Stimulated activated CD8-positive, alpha-beta memory T cell treated with anti-CD3 and anti-CD28 coated beads, Interleukin-15, amount 100 ng/mL, for 1 hour (primary cell): ENCODE measurements around the gene SLC17A3.

Experiments used
- DNase-seq: peaks from one replicate; pipeline ENCODE4 v3.0.0-alpha.2; 2020; ENCODE audit warnings: low read depth

Gene SLC17A3

GRCh38 chr6:25889877-25890853 lies 16.1 kb upstream of the SLC17A3 start:
- DNase-seq: no peak

DNA sequence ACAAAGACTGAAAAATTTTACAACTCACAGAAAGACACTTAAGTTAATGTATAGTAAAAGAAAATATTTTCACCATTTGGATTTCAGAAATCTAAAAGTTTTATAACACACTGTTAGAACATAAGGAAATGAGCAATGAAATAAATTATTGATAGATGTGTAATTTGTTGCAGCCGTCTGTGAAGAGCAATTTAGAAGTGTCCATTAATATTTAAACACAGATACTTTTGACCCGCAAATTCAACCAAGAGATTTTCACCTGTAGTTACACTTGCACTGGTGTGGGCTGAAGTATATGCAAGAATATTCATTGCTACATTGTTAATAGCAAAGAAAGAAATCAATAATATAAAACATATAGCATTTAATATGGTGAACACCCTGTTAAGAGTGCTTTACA lies 14.6 kb upstream of the SLC17A3 start:
- no peak for DNase-seq

- DNase-seq: no peak
These were observed 12.0 kb upstream of the SLC17A3 start for GRCh38 chr6:25886066-25886465.

DNA sequence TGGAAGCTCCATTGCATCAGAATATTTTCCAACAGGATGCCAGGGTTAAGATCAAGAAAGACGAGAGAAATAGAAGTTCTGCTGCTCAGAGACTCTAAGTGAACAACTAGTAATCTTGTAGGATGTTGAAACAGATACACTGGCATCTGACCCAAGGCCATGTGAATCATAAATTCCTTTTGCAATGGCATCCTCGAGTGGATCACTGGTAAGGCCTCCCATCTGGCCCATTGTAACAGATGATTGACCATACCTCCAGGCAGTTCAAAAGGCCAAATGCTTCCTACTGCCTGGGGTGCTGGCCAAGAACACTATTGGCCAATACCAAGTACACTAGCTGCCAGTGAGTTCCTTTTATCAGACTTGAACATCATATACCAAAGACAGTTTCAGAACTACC lies 9.9 kb upstream of the SLC17A3 start:
- DNase-seq: no peak

GRCh38 chr6:25883536-25883935 lies 9.5 kb upstream of the SLC17A3 start:
- DNase-seq: no peak

- DNase-seq: no peak
These were observed 8.0 kb upstream of the SLC17A3 start for GRCh38 chr6:25882051-25882496.

DNA sequence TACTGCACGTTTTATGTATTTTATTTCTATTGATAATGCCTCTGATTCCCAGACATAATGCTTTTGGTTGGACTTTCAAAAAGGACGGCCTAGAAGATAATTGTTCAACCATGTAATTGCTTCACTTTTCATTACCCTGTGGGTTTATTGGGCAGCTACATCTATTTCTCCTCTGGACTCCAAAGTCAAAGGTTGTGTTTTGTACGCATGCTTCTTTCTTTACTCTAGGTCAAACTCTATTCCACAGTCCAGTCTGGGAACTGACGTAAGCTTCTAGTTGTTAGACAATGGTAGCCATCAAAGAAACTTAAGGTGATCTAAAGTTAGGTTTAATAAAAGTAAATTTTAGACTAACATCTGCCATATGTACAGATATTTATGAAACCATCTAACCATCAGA lies 6.6 kb upstream of the SLC17A3 start:
- no peak for DNase-seq

GRCh38 chr6:25878721-25879322 lies 4.8 kb upstream of the SLC17A3 start:
- DNase-seq: no peak

GRCh38 chr6:25875926-25876602 lies 2.0 kb upstream of the SLC17A3 start:
- no peak for DNase-seq

GRCh38 chr6:25875563-25875905 lies 1.5 kb upstream of the SLC17A3 start:
- no peak for DNase-seq

DNA sequence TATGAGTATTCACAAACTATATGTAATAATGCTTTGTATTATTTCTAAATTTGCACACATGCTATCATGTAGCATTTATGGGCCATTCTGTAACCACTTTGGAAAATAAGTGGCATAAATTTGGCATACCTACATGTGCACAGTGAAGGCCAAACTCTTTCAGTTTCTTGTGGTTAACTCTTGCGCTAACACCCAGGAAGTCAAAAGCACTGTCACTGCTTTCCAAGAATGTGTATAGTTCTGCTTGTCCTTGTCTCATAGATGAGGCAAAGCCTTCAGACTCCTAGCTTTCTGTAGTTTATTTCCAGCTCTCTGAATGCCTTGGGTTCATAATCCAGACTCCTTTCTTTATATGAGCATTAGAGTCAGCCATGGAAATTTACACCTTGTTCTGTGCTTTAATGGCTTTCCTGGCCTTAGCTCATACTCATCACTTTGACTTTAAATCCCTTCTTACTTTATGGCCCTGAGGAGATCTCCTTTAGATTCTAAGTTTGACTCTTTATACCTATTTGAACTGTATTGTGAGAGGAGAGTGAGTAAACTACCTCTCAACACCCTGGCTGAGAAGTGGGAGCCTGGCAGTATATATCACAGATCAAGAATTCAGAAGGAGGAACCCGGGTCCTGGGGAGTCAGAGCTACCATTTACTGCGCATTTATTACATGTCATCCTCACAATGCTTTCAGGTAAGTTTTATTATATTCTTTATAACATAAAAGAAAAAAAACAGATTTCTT lies 949 bp upstream of the SLC17A3 start:
- DNase-seq: no peak

GRCh38 chr6:25872814-25873213 lies 1.2 kb downstream of the SLC17A3 start:
- DNase-seq: no peak

DNA sequence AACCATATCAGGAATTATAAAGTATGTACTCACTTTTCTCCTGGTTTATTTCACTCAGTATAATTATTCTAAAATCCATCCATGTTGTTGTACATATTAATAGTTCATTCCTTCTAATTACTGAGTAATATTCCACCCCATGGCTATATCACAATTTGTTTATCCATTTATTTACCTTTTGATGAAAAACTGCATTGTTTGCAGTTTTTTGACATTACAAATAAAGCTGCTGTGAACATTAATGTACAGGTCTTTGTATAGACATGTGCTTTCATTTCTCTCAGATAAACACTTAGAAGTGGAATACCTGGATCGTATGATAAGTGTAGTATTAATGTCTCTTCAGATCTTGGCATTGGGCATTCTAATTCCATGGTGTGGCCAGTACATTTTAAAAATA lies 4.2 kb downstream of the SLC17A3 start:
- DNase-seq: no peak

- DNase-seq: no peak
These were observed 5.4 kb downstream of the SLC17A3 start for GRCh38 chr6:25868436-25869183.

DNA sequence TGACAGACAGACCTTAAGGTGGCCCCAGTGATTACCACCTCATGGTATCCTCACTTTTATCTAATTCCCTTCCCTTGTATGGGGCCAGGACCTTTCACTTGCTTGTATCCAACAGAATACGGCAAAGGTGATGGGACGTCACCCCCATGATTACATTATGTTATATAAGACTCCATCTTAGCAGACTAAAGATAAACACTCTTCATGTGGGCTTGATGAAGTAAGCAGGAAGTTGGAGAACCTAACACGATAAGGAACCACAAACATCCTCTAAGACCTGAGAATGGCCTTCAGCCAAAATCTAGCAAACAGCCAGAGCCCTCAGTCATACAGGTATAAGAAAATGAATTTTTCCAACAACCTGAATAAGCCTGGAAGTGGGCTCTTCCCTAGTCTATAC lies 8.0 kb downstream of the SLC17A3 start:
- no peak for DNase-seq

GRCh38 chr6:25863360-25863759 lies 10.7 kb downstream of the SLC17A3 start:
- no peak for DNase-seq

DNA sequence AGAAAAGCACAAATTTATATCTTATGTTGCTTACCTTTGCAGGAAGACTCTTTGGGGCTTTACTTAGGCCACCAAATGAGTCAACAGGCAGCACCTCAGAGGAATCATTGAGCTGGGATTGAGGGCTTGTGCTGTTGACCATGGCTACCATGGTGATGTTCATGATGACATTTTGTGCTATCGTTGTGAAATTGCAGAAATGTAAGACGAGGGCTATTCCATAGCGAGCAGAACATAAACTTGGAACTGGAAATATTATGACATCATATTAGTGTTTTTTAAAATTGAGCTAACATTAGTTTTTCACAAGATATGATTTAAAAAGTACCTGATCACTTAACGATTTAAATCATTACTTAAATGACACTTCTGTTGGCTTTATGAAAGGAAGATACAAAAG lies 11.8 kb downstream of the SLC17A3 start:
- no peak for DNase-seq

DNA sequence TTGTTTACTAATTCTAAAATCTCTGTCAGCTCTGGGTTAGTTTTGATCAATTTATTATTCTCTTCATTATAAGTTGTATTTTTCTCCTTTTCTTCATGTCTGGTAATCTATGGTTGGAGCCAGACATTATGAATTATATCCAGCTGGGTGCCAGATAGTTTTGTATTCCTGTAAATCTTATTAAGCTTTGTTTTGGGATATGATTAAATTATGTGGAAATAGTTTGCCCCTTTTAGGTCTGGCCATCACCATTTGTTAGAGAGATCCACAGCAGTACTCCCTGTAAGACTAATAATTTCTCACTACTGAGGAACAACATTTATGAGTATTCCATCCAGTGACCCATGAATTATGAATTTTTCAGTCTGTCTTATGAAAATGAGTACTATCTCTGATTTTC lies 21.3 kb downstream of the SLC17A3 start:
- DNase-seq: no peak

GRCh38 chr6:25851961-25852360 lies 22.1 kb downstream of the SLC17A3 start:
- no peak for DNase-seq

DNA sequence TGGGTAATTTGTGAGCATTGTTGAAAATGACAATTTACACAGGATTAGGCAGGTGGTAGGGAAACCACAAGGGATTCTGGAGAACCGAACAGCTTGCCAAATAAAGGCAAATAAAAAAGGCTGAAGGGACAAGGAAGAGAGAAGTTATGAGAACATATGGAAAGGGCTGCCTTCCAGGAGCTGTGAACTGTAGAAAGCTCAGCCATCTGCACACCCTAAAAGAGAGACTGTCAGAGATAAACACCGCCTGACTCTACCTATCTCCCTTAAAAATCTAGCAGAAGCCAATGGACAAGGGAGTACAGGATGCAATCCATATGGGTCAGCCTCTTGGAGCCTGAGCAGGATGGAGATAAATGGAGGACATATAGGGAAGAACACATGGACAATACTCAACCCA lies 29.5 kb downstream of the SLC17A3 start:
- no peak for DNase-seq

GRCh38 chr6:25842526-25842925 lies 31.5 kb downstream of the SLC17A3 start:
- no peak for DNase-seq
